Lower lobe of right lung (tissue), 2 donors: ENCODE measurements around the gene C2orf92. TPM values are rescaled to one million over a fixed set of nuclear protein-coding genes. Genes with fewer than 3 reads are reported as not detected.
A peak's percentile ranks its signal among the peaks of the same experiment; 100 is the strongest.

Source experiments
- ATAC-seq, 2 donors: fragments of 200-7000 bp; cut with Tn5 transposase; one replicate each; pipeline ENCODE4 v1.9.1; 2020 to 2022; ENCODE audit warnings: mild to moderate bottlenecking in 2 of 2, moderate library complexity in 2 of 2
- DNase-seq: peaks from one replicate; pipeline ENCODE4 v3.0.0-alpha.2; 2020
- H3K27ac ChIP-seq: fragments of 200-600 bp; one replicate; pipeline ENCODE4 v1.8.0; 2022
- H3K27me3 ChIP-seq: fragments of 200-600 bp; one replicate; pipeline ENCODE4 v1.8.0; 2022; ENCODE audit warnings: low read depth
- H3K36me3 ChIP-seq: fragments of 200-600 bp; one replicate; pipeline ENCODE4 v1.8.0; 2022; ENCODE audit warnings: mild to moderate bottlenecking
- H3K4me1 ChIP-seq: fragments of 200-600 bp; one replicate; pipeline ENCODE4 v1.8.0; 2022
- H3K4me3 ChIP-seq: fragments of 200-600 bp; one replicate; pipeline ENCODE4 v1.8.0; 2022; ENCODE audit warnings: mild to moderate bottlenecking
- H3K9me3 ChIP-seq: fragments of 200-600 bp; one replicate; pipeline ENCODE4 v1.8.0; 2022
- CTCF ChIP-seq: fragments of 200-600 bp; IDR thresholded peaks from one replicate; pipeline ENCODE4 v1.8.0; 2022; ENCODE audit warnings: antibody characterized with exemption, mild to moderate bottlenecking
- intact Hi-C: fragments of 100-400 bp; cut with DNase I; formaldehyde crosslinking; loops from one replicate; pipeline ENCODE4 v1.11.0; 2022
- total RNA-seq: library from RNA; stranded (reverse); fragmentation: NEBNext Ultra II Directional; extraction: Animal tissue kit (Norgen Biotek cat#: 25700); gene quantifications from one replicate; pipeline ENCODE4 v1.2.1, GENCODE V29; 2021
- donor health status: DM: no; HTN: yes; CAD: no; lungs with severe emphysema.

The C2orf92 gene
- total RNA-seq, 1 donor from 2014 or later: 15.1 TPM

- Histone ChIP-seq H3K4me1 (no peaks in the 10 kb centered on the region), H3K9me3 (no peaks in the 10 kb centered on the region), H3K4me3 (no peak overlapping the region), H3K27me3 (peaks cover 7% of the 10 kb centered on the region), H3K36me3 (no peaks in the 10 kb centered on the region), H3K27ac (no peak overlapping the region)
- intact Hi-C loops: no loop called here
- DNase-seq (no peak), ATAC-seq (peak in 1 of 2 donors; percentile 25)
- no peak for TF ChIP-seq CTCF
Observed at GRCh38 chr2:97706112-97706511, 36.6 kb downstream of the C2orf92 start.

GRCh38 chr2:97706708-97707345 lies 37.3 kb downstream of the C2orf92 start:
- TF ChIP-seq CTCF: no peak
- intact Hi-C loops: no loop called here
- ATAC-seq: no peak

GRCh38 chr2:97707362-97708047 lies 38.0 kb downstream of the C2orf92 start:
- TF ChIP-seq CTCF: no peak
- no peaks in the 10 kb centered on the region for H3K9me3 ChIP-seq
- H3K4me1 ChIP-seq: no peaks in the 10 kb centered on the region
- H3K36me3 ChIP-seq: no peaks in the 10 kb centered on the region
- H3K4me3 ChIP-seq: no peak overlapping the region
- no peak for DNase-seq
- peaks cover 7% of the 10 kb centered on the region for H3K27me3 ChIP-seq
- no peak overlapping the region for H3K27ac ChIP-seq
- peak; percentile 28 to 53 for ATAC-seq
- intact Hi-C loops: no loop called here

More at GRCh38 chr2:97706708-97707345, 37.3 kb downstream of the C2orf92 start:
- Histone ChIP-seq H3K4me3 (no peak overlapping the region), H3K27ac (no peak overlapping the region), H3K9me3 (no peaks in the 10 kb centered on the region), H3K36me3 (no peaks in the 10 kb centered on the region), H3K27me3 (peaks cover 7% of the 10 kb centered on the region), H3K4me1 (no peaks in the 10 kb centered on the region)
- DNase-seq: no peak

GRCh38 chr2:97708048-97708380 lies 38.5 kb downstream of the C2orf92 start:
- Histone ChIP-seq H3K36me3 (no peaks in the 10 kb centered on the region), H3K9me3 (no peaks in the 10 kb centered on the region), H3K4me3 (no peak overlapping the region), H3K4me1 (no peaks in the 10 kb centered on the region), H3K27ac (no peak overlapping the region), H3K27me3 (peaks cover 7% of the 10 kb centered on the region)
- intact Hi-C loops: no loop called here
- TF ChIP-seq CTCF: no peak
- ATAC-seq: no peak
- DNase-seq: no peak

- Histone ChIP-seq H3K4me1 (no peaks in the 10 kb centered on the region), H3K36me3 (no peaks in the 10 kb centered on the region), H3K27me3 (peaks cover 7% of the 10 kb centered on the region), H3K4me3 (no peak overlapping the region), H3K27ac (no peak overlapping the region), H3K9me3 (no peaks in the 10 kb centered on the region)
- ATAC-seq (no peak), DNase-seq (no peak)
- intact Hi-C loops: no loop called here
- no peak for TF ChIP-seq CTCF
Observed at GRCh38 chr2:97708608-97709007, 39.1 kb downstream of the C2orf92 start.
